DOHH2 (cell line): ENCODE measurements around the gene RNGTT.
A peak's percentile ranks its signal among the peaks of the same experiment; 100 is the strongest.
"Not testable (repeated sequence)": the region's sequence is repeated elsewhere in the genome, so short reads cannot be mapped to it uniquely, and the experiment has no call there.

ENCODE experiments used
- H3F3A ChIP-seq: fragments of 200-600 bp; sonication (generic), shearing (Covaris generic); 2 replicates; pipeline ENCODE4 v1.6.0; 2016; ENCODE audit warnings: antibody characterized with exemption, mild to moderate bottlenecking; ENCODE audit not compliant: control insufficient read depth, insufficient read depth
- H3K27ac ChIP-seq: fragments of 200-600 bp; sonication (generic); 2 replicates; pipeline ENCODE4 v1.5.1; 2014; ENCODE audit warnings: low read depth, mild to moderate bottlenecking, low read length, moderate library complexity
- H3K27me3 ChIP-seq: fragments of 200-600 bp; sonication (generic); 2 replicates; pipeline ENCODE4 v1.6.1; 2014; ENCODE audit warnings: mild to moderate bottlenecking, low read length, mixed read lengths; ENCODE audit not compliant: control insufficient read depth
- H3K36me3 ChIP-seq: fragments of 200-600 bp; sonication (generic); 2 replicates; pipeline ENCODE4 v1.6.1; 2014; ENCODE audit warnings: mild to moderate bottlenecking, low read length, moderate library complexity, mixed read lengths; ENCODE audit not compliant: control insufficient read depth
- H3K4me1 ChIP-seq: fragments of 200-600 bp; sonication (generic); 2 replicates; pipeline ENCODE4 v1.6.1; 2014; ENCODE audit warnings: mild to moderate bottlenecking, low read length, mixed read lengths; ENCODE audit not compliant: control insufficient read depth
- H3K4me2 ChIP-seq: fragments of 200-600 bp; sonication (generic); 2 replicates; pipeline ENCODE4 v1.6.0; 2014; ENCODE audit warnings: mild to moderate bottlenecking, low read length, moderate library complexity
- H3K4me3 ChIP-seq: fragments of 200-600 bp; sonication (generic); 2 replicates; pipeline ENCODE4 v1.5.1; 2014; ENCODE audit warnings: mild to moderate bottlenecking, low read length, mixed read lengths
- H3K79me2 ChIP-seq: fragments of 200-600 bp; sonication (generic); 2 replicates; pipeline ENCODE4 v1.6.1; 2014; ENCODE audit warnings: mild to moderate bottlenecking, low read length, mixed read lengths; ENCODE audit not compliant: control insufficient read depth
- H3K9me2 ChIP-seq: fragments of 200-600 bp; sonication (generic); replicated peaks from 2 replicates; pipeline ENCODE4 v1.6.1; 2014; ENCODE audit warnings: mild to moderate bottlenecking, low read length, mixed read lengths; ENCODE audit not compliant: control insufficient read depth
- H3K9me3 ChIP-seq: fragments of 200-600 bp; sonication (generic); 2 replicates; pipeline ENCODE4 v1.6.1; 2014; ENCODE audit warnings: antibody characterized with exemption, low read length, mixed read lengths; ENCODE audit not compliant: control insufficient read depth, insufficient read depth
- H4K20me1 ChIP-seq: fragments of 200-600 bp; sonication (generic); 2 replicates; pipeline ENCODE4 v1.6.0; 2014; ENCODE audit warnings: low read depth, mild to moderate bottlenecking, antibody characterized with exemption, low read length, moderate library complexity; ENCODE audit not compliant: control insufficient read depth, insufficient read depth
- EZH2phosphoT487 ChIP-seq: fragments of 200-600 bp; sonication (generic); IDR thresholded peaks from 2 replicates; pipeline ENCODE4 v1.6.1; 2017; ENCODE audit warnings: borderline replicate concordance, mild to moderate bottlenecking, antibody characterized with exemption, low read length, moderate library complexity, mixed read lengths
- TF ChIP-seq, protein P1 (sequence below): fragments of 200-600 bp; sonication (generic); IDR thresholded peaks from one replicate; pipeline ENCODE4 v1.5.1; 2014; ENCODE audit warnings: antibody characterized with exemption, mild to moderate bottlenecking, low read depth, low read length; ENCODE audit not compliant: poor library complexity, severe bottlenecking

The RNGTT gene

GRCh38 chr6:88780714-88781389 lies 182.6 kb downstream of the RNGTT start:
- peak overlapping the region; percentile 32; the same call in 1 of the 2 replicates for H3K4me3 ChIP-seq
- peak overlapping the region; percentile 51 for H3K4me2 ChIP-seq

DNA sequence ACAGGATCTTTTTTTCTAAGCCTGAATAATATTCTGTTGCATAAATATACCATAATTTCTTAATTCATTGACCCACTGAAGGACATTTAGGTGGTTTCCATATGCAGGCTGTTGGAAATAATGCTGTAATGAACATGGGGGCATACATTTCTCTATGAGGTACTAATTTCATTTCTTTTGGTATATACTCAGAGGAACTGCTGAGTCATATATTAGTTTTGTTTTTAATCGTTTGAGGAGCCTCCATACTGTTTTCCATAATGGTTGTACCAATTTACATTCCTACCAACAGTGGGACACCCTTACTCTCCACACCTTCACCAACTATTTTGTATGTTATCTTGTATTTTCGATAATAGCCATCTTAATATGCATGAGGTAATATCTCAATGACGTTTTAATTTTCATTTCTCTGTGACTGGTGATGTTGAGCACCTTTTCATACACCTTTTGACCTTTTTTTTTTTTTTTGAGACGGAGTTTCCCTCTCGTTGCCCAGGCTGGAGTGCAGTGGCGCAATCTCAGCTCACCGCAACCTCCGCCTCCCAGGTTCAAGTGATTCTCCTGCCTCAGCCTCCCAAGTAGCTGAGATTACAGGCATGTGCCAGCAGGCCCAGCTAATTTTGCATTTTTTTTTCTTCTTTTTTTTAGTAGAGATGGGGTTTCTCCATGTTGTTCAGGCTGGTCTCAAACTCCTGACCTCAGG lies 187.4 kb downstream of the RNGTT start:
- H4K20me1 ChIP-seq, result no peaks in the 10 kb centered on the region
- peaks cover 25% of the 10 kb centered on the region for H3K36me3 ChIP-seq
- H3K9me2 ChIP-seq, result no peaks in the 10 kb centered on the region
- H3K79me2 ChIP-seq, result no peaks in the 10 kb centered on the region
- H3F3A ChIP-seq, result 0 out of 2 replicates have a peak, but pooled peaks cover 3% of the 10 kb centered on the region
- H3K4me1 ChIP-seq, result peaks cover 21% of the 10 kb centered on the region
- H3K27ac ChIP-seq, result no peak overlapping the region
- no peaks in the 10 kb centered on the region for H3K27me3 ChIP-seq
- H3K9me3 ChIP-seq, result peaks cover 14% of the 10 kb centered on the region; the same call in 1 of the 2 replicates
- H3K4me3 ChIP-seq, result no peak overlapping the region
- no peak overlapping the region for H3K4me2 ChIP-seq
- no peak for TF ChIP-seq EZH2phosphoT487
- TF ChIP-seq, protein P1, sequence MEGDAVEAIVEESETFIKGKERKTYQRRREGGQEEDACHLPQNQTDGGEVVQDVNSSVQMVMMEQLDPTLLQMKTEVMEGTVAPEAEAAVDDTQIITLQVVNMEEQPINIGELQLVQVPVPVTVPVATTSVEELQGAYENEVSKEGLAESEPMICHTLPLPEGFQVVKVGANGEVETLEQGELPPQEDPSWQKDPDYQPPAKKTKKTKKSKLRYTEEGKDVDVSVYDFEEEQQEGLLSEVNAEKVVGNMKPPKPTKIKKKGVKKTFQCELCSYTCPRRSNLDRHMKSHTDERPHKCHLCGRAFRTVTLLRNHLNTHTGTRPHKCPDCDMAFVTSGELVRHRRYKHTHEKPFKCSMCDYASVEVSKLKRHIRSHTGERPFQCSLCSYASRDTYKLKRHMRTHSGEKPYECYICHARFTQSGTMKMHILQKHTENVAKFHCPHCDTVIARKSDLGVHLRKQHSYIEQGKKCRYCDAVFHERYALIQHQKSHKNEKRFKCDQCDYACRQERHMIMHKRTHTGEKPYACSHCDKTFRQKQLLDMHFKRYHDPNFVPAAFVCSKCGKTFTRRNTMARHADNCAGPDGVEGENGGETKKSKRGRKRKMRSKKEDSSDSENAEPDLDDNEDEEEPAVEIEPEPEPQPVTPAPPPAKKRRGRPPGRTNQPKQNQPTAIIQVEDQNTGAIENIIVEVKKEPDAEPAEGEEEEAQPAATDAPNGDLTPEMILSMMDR, result no peak

More at GRCh38 chr6:88780714-88781389, 182.6 kb downstream of the RNGTT start:
- H4K20me1 ChIP-seq, result no peaks in the 10 kb centered on the region
- H3K27me3 ChIP-seq, result no peaks in the 10 kb centered on the region
- no peaks in the 10 kb centered on the region for H3K79me2 ChIP-seq
- H3K9me3 ChIP-seq, result peaks cover 14% of the 10 kb centered on the region; the same call in 1 of the 2 replicates
- H3F3A ChIP-seq, result peaks cover 3% of the 10 kb centered on the region; the same call in 1 of the 2 replicates
- H3K27ac ChIP-seq, result peak overlapping the region; percentile 8
- peaks cover 26% of the 10 kb centered on the region for H3K36me3 ChIP-seq
- H3K4me1 ChIP-seq, result peaks cover 41% of the 10 kb centered on the region
- no peak for TF ChIP-seq EZH2phosphoT487
- TF ChIP-seq, protein P1, result peak; percentile 90
- H3K9me2 ChIP-seq, result no peaks in the 10 kb centered on the region

DNA sequence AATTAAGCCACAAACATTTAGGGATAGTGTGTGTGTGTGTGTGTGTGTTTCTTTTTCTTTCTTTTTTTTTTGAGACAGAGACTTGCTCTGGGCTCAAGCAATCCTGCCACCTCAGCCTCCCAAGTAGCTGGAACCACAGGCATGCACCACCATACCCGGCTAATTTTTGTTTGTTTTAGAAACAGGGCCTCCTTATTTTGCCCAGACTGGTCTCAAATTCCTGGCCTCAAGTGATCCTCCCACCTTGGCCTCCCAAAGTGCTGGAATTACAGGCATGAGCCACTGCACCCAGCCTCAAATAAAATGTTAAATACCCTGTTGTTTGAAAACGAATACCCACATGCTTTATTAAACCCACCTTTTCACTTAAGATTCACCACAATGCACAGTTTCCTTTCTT lies 195.3 kb downstream of the RNGTT start:
- H3K79me2 ChIP-seq, H3K9me3 ChIP-seq, H3K9me2 ChIP-seq, H3K4me2 ChIP-seq, H3K36me3 ChIP-seq, H3K4me3 ChIP-seq, H3K27ac ChIP-seq, H4K20me1 ChIP-seq, H3F3A ChIP-seq, H3K27me3 ChIP-seq: not testable (repeated sequence)
- H3K4me1 ChIP-seq, result peaks cover 21% of the 10 kb centered on the region

DNA sequence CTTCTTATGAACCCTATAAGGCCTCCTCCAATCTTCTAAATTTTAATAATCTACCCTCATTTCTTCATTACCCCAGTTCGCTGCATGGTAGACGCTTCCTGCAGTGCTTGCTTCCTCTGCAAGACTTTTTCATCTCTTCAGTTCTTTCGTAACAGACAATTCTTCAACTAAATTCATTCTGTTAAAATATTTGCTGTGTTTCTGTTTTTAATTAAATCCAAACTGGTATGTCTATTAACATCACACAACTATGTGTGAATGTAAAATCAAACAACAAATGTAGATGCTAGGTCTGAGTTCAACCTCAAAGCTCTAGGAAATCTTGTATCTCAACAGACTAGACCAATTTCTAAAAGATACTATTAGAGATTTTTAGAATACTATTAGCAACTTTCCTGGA lies 199.3 kb downstream of the RNGTT start:
- Histone ChIP-seq H3K4me1 (peaks cover 37% of the 10 kb centered on the region), H3K9me2 (no peaks in the 10 kb centered on the region), H3K27me3 (no peaks in the 10 kb centered on the region), H3F3A (0 out of 2 replicates have a peak, but pooled peaks cover 3% of the 10 kb centered on the region), H3K4me2 (no peak overlapping the region), H3K9me3 (no peaks in the 10 kb centered on the region), H3K27ac (no peak overlapping the region), H3K36me3 (0 out of 2 replicates have a peak, but pooled peaks cover 3% of the 10 kb centered on the region), H4K20me1 (no peaks in the 10 kb centered on the region), H3K4me3 (no peak overlapping the region), H3K79me2 (no peaks in the 10 kb centered on the region)
- TF ChIP-seq, protein P1, result no peak
- TF ChIP-seq EZH2phosphoT487, result no peak
